Epidermal melanocyte (primary cell): ENCODE results near the gene BTBD7.

ENCODE experiments used
- DNase-seq: peaks from one replicate; pipeline ENCODE4 v3.0.0; 2011; ENCODE audit warnings: low spot score; ENCODE audit not compliant: insufficient read length

The BTBD7 gene

GRCh38 chr14:93331002-93331727 is 1.7 kb downstream of the BTBD7 start:
- no peak for DNase-seq

- DNase-seq, result no peak
These were observed 2.2 kb downstream of the BTBD7 start for GRCh38 chr14:93330609-93331000.

DNA sequence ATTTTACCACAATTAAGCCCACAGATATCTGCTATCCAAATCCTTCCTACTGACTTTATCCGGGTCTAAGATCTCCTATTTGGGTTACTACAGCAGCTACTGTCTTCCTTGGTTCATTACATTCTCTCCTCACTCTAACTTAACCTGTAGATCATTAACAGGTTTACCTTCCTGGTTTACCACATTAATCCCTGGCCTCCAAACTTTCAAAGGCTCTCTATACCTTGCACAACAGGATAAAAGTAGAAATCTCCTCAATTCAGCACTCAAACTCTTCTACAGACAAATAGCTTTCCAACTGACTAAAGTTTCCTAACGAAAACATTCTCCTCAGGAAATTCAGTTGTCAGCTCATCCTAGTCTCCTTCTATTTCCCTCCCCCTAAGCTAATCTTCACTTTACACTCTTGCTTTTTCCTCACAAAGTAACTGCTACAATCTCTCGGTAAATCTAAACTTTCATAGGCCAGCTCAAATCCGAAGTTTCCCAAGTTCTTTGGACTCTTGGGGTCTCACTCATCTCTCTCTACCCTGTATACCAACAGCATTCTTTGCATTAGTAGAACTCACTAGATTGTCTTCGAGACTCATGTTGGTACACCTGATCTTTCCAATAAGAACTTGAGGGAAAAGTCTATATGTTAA is 2.7 kb downstream of the BTBD7 start:
- DNase-seq, result no peak

- no peak for DNase-seq
These were observed 4.3 kb downstream of the BTBD7 start for GRCh38 chr14:93328546-93328945.

DNA sequence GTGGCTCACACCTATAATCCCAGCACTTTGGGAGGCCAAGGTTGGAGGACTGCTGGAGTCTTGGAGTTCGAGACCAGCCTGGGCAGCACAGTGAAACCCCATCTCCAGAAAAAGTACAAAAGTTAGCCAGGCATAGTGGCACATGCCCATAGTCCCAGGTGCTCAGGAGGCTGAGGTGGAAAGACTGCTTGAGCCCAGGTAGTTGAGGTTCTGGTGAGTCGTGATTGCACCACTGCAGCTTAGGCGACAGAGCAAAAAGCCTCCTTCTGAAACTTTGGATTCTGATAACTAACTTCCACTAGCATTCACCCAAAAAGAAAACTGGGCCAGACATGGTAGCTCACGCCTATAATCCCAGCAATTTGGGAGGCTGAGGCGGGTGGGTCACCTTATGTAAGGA is 6.6 kb downstream of the BTBD7 start:
- no peak for DNase-seq

DNA sequence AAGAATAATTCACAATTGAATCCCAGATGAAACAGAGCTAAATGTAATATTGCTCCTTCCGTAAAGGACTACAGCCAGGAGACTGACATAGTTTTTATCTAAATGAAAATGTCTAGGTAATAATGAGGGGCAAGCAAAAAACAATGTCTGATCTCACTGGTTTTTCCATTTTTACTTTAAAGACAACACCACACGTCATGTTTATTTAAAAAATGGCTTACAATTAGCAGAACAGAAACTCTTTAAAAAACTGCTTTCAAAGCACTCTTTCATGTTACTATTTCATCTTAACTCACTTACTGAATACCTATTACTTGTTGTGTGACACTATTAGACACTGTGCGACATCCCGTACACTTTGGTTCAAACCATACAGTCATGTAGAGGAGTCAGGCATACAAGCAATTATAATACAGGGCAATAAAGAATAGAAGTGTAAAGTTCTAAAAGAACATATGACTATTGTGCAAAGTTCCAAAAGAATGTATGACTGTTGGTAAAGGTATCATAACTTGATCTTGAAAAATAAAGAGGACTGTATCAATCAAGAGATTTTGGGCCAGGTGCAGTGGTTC is 9.1 kb downstream of the BTBD7 start:
- DNase-seq, result no peak

GRCh38 chr14:93322929-93323599 is 9.8 kb downstream of the BTBD7 start:
- DNase-seq, result no peak

DNA sequence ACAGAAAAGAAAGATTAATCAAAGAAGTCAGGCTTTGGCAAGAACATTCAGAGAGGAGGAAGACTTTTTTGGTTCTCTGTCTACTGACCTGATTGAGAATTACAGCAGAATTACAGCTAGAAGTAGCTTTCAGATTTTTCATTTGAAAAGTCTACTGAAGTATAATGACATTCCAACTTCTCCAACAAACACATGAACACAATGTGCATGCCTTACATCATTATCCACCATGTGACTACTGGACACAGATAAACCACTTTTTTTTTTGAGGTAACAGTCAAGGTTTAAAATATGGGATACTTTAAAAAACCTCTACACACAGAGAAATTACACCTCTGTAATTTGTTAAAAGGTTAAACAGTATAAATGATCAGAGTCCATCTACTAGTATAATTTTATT is 12.3 kb downstream of the BTBD7 start:
- no peak for DNase-seq

- DNase-seq, result no peak
These were observed 12.9 kb downstream of the BTBD7 start for GRCh38 chr14:93319958-93320357.

- DNase-seq, result no peak
These were observed 13.3 kb downstream of the BTBD7 start for GRCh38 chr14:93319494-93319893.

- DNase-seq, result no peak
These were observed 13.9 kb downstream of the BTBD7 start for GRCh38 chr14:93318927-93319326.

- DNase-seq, result peak; percentile 30
These were observed 14.7 kb downstream of the BTBD7 start for GRCh38 chr14:93317875-93318807.

DNA sequence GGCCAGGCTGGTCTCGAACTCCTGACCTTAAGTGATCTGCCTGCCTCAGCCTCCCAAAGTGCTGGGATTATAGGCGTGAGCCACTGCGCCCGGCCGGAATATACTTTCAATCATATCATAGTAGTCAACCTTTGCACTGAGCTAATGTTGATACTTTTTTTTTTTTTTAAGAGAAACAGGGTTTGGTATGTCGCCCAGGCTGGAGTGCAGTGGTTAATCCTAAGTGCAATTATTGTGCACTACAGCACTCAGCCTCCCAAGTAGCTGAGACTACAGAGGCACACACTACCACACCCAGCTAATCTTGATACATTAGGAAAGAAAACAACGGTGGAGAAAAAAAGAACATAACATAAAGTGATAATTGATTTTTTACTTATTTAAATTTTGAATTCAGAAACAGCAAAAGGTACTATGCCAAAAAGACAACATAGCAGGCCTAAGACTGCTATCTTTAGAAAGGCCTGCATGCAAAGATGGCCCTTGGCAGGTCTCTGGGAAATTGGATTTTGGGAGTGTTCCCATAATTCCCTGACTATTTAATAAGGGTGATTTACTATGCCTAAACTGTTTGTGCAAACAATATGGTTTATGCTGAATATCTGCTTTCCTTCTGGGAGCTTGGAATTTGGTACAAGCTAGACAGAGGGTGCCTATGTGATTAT is 15.5 kb downstream of the BTBD7 start:
- no peak for DNase-seq

DNA sequence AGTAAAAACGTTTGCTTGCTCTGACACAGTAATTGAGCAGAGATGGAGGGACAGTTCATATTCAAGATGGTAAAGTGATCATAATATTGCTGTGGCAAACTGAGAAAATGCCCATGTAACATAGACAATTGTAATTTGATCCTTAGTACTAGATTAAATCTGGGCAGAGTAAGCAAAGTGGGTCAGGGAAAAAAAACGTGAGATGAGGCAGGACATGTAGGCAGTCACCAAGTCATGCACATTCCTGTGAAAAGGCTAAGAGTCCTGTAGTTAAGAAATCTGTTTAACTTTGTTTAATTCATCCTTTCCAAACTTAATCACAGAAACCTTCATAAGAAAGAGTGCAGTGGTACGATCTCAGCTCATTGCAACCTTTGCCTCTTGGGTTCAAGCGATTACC is 16.1 kb downstream of the BTBD7 start:
- no peak for DNase-seq

DNA sequence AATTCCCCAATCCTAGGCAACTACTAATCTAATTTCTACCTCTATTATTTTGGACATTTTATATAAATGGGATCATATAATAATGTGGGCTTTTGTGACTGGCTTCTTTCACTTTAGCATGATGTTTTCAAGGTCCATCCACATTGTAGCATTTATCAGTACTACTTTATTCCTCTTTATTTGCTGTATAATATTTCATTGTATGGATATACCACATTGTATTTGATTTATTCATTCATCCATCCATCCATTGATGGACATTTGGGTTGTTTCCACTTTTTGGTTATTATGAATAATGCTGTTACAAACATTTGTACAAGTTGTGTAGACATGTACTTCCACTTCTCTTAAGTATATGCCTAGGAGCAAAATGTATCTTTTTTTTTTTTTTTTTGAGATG is 17.3 kb downstream of the BTBD7 start:
- no peak for DNase-seq

DNA sequence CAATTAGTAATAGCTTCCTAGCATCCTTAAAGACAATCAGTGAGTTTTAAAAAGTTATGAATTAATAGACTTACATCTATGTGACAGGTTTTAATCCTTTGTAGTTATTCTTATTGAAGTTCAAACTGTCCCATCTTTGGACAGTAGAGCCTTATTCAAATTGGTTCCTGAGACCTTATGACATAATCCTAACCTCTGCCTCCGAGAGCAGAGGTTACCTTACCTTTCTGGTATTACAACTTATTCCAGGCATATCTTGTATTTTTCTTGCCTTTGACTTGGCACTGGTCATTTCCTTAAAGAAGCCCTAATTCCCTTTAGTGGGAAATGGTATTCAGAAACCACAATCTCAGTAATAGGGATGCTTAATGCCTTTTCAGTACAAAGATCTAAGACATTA is 21.8 kb downstream of the BTBD7 start:
- no peak for DNase-seq

GRCh38 chr14:93309427-93309966 is 23.3 kb downstream of the BTBD7 start:
- no peak for DNase-seq

- no peak for DNase-seq
These were observed 24.0 kb downstream of the BTBD7 start for GRCh38 chr14:93308686-93309345.

- DNase-seq, result no peak
These were observed 26.0 kb downstream of the BTBD7 start for GRCh38 chr14:93306812-93307211.
